Kidney epithelial cell (primary cell): ENCODE data around the gene LSM14A. TPM values are rescaled to one million over a fixed set of nuclear protein-coding genes. Genes with fewer than 3 reads are reported as not detected.

ENCODE experiments used
- DNase-seq: peaks from one replicate; pipeline ENCODE4 v3.0.0-alpha.2; 2010; ENCODE audit warnings: low read depth
- H3K27me3 ChIP-seq: 2 replicates; pipeline ENCODE4 v1.6.0; 2011; ENCODE audit warnings: low read length; ENCODE audit not compliant: control insufficient read depth, insufficient read depth
- H3K36me3 ChIP-seq: 2 replicates; pipeline ENCODE4 v1.5.1; 2011; ENCODE audit warnings: low read length; ENCODE audit not compliant: control insufficient read depth, insufficient read depth
- H3K4me3 ChIP-seq: 2 replicates; pipeline ENCODE4 v1.5.1; 2011; ENCODE audit warnings: low read depth, mild to moderate bottlenecking, control low read depth, low read length
- CTCF ChIP-seq: IDR thresholded peaks from 2 replicates; pipeline ENCODE4 v1.5.1; 2011; ENCODE audit warnings: mild to moderate bottlenecking, moderate library complexity, low read length, control low read depth, inconsistent platforms; ENCODE audit not compliant: insufficient read depth, poor library complexity, severe bottlenecking
- total RNA-seq: library from RNA; depleted of rRNA; stranded (reverse); fragments of >200 nt; gene quantifications from 2 replicates; pipeline ENCODE4 v1.2.3, GENCODE V29; 2015

The LSM14A gene
- total RNA-seq, 1 donor from 2014 or later: 105 TPM

GRCh38 chr19:34274827-34275625 lies 102.7 kb downstream of the LSM14A start:
- no peak overlapping the region for H3K4me3 ChIP-seq

GRCh38 chr19:34275705-34276104 lies 103.4 kb downstream of the LSM14A start:
- peaks cover 1% of the 10 kb centered on the region for H3K36me3 ChIP-seq
- H3K27me3 ChIP-seq: no peaks in the 10 kb centered on the region
- DNase-seq: no peak
- no peak for TF ChIP-seq CTCF
- no peak overlapping the region for H3K4me3 ChIP-seq

More at GRCh38 chr19:34274827-34275625, 102.7 kb downstream of the LSM14A start:
- no peak for DNase-seq
- Histone ChIP-seq H3K36me3 (peaks cover 1% of the 10 kb centered on the region), H3K27me3 (no peaks in the 10 kb centered on the region)
- TF ChIP-seq CTCF: no peak

GRCh38 chr19:34276614-34277013 lies 104.3 kb downstream of the LSM14A start:
- Histone ChIP-seq H3K27me3 (no peaks in the 10 kb centered on the region), H3K36me3 (peaks cover 1% of the 10 kb centered on the region), H3K4me3 (no peak overlapping the region)
- DNase-seq: no peak
- TF ChIP-seq CTCF: no peak

- no peak for DNase-seq
- no peak for TF ChIP-seq CTCF
- no peak overlapping the region for H3K4me3 ChIP-seq
- peaks cover 1% of the 10 kb centered on the region for H3K36me3 ChIP-seq
- no peaks in the 10 kb centered on the region for H3K27me3 ChIP-seq
Observed at GRCh38 chr19:34277244-34277643, 104.9 kb downstream of the LSM14A start.

GRCh38 chr19:34278783-34279182 lies 106.5 kb downstream of the LSM14A start:
- DNase-seq: no peak
- H3K36me3 ChIP-seq: no peaks in the 10 kb centered on the region
- no peaks in the 10 kb centered on the region for H3K27me3 ChIP-seq
- no peak for TF ChIP-seq CTCF
- H3K4me3 ChIP-seq: no peak overlapping the region

Other genes starting within 250 kb of the LSM14A start
- gene GARRE1, start 82.0 kb downstream of the LSM14A start, total RNA-seq: 14.8 and 18.6 TPM in 2 replicates
- gene GPI, start 192.7 kb downstream of the LSM14A start, total RNA-seq: 222 and 223 TPM in 2 replicates
- gene PDCD2L, start 231.9 kb downstream of the LSM14A start, total RNA-seq: 29.0 and 31.8 TPM in 2 replicates